HepG2 (cell line): ENCODE measurements around the gene ANO2. TPM values are rescaled to one million over a fixed set of nuclear protein-coding genes. Genes with fewer than 3 reads are reported as not detected.

Source experiments
- ATAC-seq: fragments of 200-7000 bp; cut with Tn5 transposase; 3 replicates; pipeline ENCODE4 v1.9.1; 2020; ENCODE audit warnings: mild to moderate bottlenecking, moderate library complexity
- BruUV-seq: library from RNA; stranded (reverse); fragments of 400-500 nt; replicated peaks from 2 replicates; lab custom pipeline; 2021; lab: Mats Ljungman, UMichigan
- CTCF ChIA-PET: fragments of 300-600 bp; formaldehyde crosslinking; extraction: SDS; loops from one replicate; lab custom pipeline; 2021; ENCODE audit warnings: low total read pairs, inconsistent platforms, low intra/inter-chr PET ratio; lab: Yijun Ruan, JAX
- POLR2A ChIA-PET: fragments of 350-600 bp; sonication (Branson Sonifier 250); formaldehyde crosslinking; loops from one replicate; lab custom pipeline; 2020; ENCODE audit warnings: antibody characterized with exemption, inconsistent platforms; lab: Yijun Ruan, JAX
- DNase-seq: peaks from one replicate; pipeline ENCODE4 v3.0.0-alpha.2; 2015; ENCODE audit warnings: low spot score
- FAIRE-seq: peaks from 3 replicates; lab custom pipeline; 2011; peaks lifted over from hg19 to GRCh38; lab: Jason Lieb, UNC
- H2AFZ ChIP-seq: one replicate; pipeline ENCODE4 v1.6.1; 2011; ENCODE audit warnings: low read length, inconsistent platforms
- H3K27ac ChIP-seq: fragments of 300-600 bp; 3 replicates; pipeline ENCODE4 v1.8.0; 2011; ENCODE audit warnings: mixed run types, mild to moderate bottlenecking, mixed read lengths, low read length, inconsistent platforms; ENCODE audit not compliant: insufficient read depth; ENCODE audit errors: extremely low read length
- H3K27me3 ChIP-seq, 2 experiments: fragments of 200-600 bp in 1 of 2; 2 replicates in 1 of 2; 3 replicates in 1 of 2; pipeline versions ENCODE4 v1.6.0 to v1.8.0; 2011; ENCODE audit warnings: low read length in 2 of 2, mild to moderate bottlenecking in 2 of 2, moderate library complexity in 2 of 2, inconsistent platforms in 1 of 2; ENCODE audit not compliant: insufficient read depth in 2 of 2, control insufficient read depth in 1 of 2
- H3K36me3 ChIP-seq, 2 experiments: fragments of 200-600 bp in 1 of 2; replicated peaks in 1 of 2; 2 replicates in 1 of 2; 3 replicates in 1 of 2; pipeline versions ENCODE4 v1.5.1 to v1.8.0; 2011; ENCODE audit warnings: low read length in 2 of 2, inconsistent platforms in 1 of 2; ENCODE audit not compliant: insufficient read depth in 2 of 2, control insufficient read depth in 1 of 2
- H3K4me1 ChIP-seq: 2 replicates; pipeline ENCODE4 v1.5.1; 2012; ENCODE audit warnings: low read length, inconsistent platforms; ENCODE audit not compliant: insufficient read depth
- H3K4me2 ChIP-seq: 2 replicates; pipeline ENCODE4 v1.6.0; 2011; ENCODE audit warnings: low read depth, low read length, inconsistent platforms
- H3K4me3 ChIP-seq, 3 experiments: fragments of 200-600 bp in 1 of 3; sonication (generic), shearing (Covaris generic) in 1 of 3; replicated peaks in 1 of 3; 2 replicates each; pipeline ENCODE4 v1.5.1; 2011 to 2016; ENCODE audit warnings: low read length in 3 of 3, inconsistent platforms in 2 of 3, low read depth in 2 of 3, mild to moderate bottlenecking in 2 of 3, control low read depth in 1 of 3, mixed read lengths in 1 of 3; ENCODE audit not compliant: insufficient read depth in 1 of 3
- H3K79me2 ChIP-seq: one replicate; pipeline ENCODE4 v1.6.1; 2011; ENCODE audit warnings: low read length, inconsistent platforms; ENCODE audit not compliant: insufficient read depth
- H3K9ac ChIP-seq: 2 replicates; pipeline ENCODE4 v1.6.0; 2011; ENCODE audit warnings: mild to moderate bottlenecking, low read depth, low read length, inconsistent platforms; ENCODE audit not compliant: insufficient read depth
- H3K9me3 ChIP-seq: 2 replicates; pipeline ENCODE4 v1.5.1; 2012; ENCODE audit warnings: mild to moderate bottlenecking, low read length
- H4K20me1 ChIP-seq: 2 replicates; pipeline ENCODE4 v1.6.0; 2011; ENCODE audit warnings: inconsistent platforms, mild to moderate bottlenecking, low read length, moderate library complexity; ENCODE audit not compliant: insufficient read depth
- ARNT ChIP-seq: fragments of 450-650 bp; IDR thresholded peaks from 2 replicates; pipeline ENCODE4 v1.6.1; 2017
- ATRX ChIP-seq: sonication (generic); formaldehyde crosslinking; IDR thresholded peaks from 2 replicates; pipeline ENCODE4 v1.4.0; 2020; ENCODE audit warnings: missing genetic modification reagents, borderline replicate concordance
- FIP1L1 ChIP-seq: fragments of 200-400 bp; formaldehyde crosslinking; IDR thresholded peaks from 2 replicates; pipeline ENCODE4 v1.6.1; 2018; ENCODE audit warnings: low read depth, mild to moderate bottlenecking, low read length, moderate library complexity, borderline replicate concordance; ENCODE audit not compliant: insufficient read depth
- FOSL2 ChIP-seq: sonication (generic); formaldehyde crosslinking; IDR thresholded peaks from 2 replicates; pipeline ENCODE4 v1.4.0; 2020; ENCODE audit warnings: missing genetic modification reagents
- FOXJ3 ChIP-seq: sonication (generic); formaldehyde crosslinking; IDR thresholded peaks from 2 replicates; pipeline ENCODE4 v1.4.0; 2020; ENCODE audit warnings: missing genetic modification reagents, mild to moderate bottlenecking, borderline replicate concordance
- JUNB ChIP-seq: sonication (generic); formaldehyde crosslinking; IDR thresholded peaks from 2 replicates; pipeline ENCODE4 v1.8.0; 2022; ENCODE audit warnings: missing genetic modification reagents, mild to moderate bottlenecking, borderline replicate concordance
- MIXL1 ChIP-seq: IDR thresholded peaks from 2 replicates; pipeline ENCODE4 v1.6.1; 2016
- SRSF1 ChIP-seq: fragments of 200-400 bp; formaldehyde crosslinking; optimal IDR thresholded peaks from 2 replicates; pipeline ENCODE3; 2017; ENCODE audit warnings: mild to moderate bottlenecking, low read depth, low read length, moderate library complexity
- U2AF2 ChIP-seq: fragments of 200-400 bp; formaldehyde crosslinking; IDR thresholded peaks from 2 replicates; pipeline ENCODE4 v1.6.1; 2017; ENCODE audit warnings: low read depth, mild to moderate bottlenecking, low read length
- ZBTB40 ChIP-seq, 2 experiments: fragments of 450-650 bp in 1 of 2; sonication (generic) in 1 of 2; formaldehyde crosslinking in 1 of 2; IDR thresholded peaks; 2 replicates each; pipeline versions ENCODE4 v1.6.1 to v1.8.0; 2016 to 2022; ENCODE audit warnings: antibody characterized with exemption in 1 of 2, mild to moderate bottlenecking in 1 of 2, missing genetic modification reagents in 1 of 2
- ZNF260 ChIP-seq: sonication (generic); formaldehyde crosslinking; IDR thresholded peaks from 2 replicates; pipeline ENCODE4 v1.4.0; 2020; ENCODE audit warnings: missing genetic modification reagents, low read depth, mild to moderate bottlenecking, borderline replicate concordance
- ZNF513 ChIP-seq: sonication (generic); formaldehyde crosslinking; conservative IDR thresholded peaks from 2 replicates; pipeline ENCODE4 v1.5.0; 2020; ENCODE audit warnings: missing genetic modification reagents
- ZNF615 ChIP-seq: sonication (generic); formaldehyde crosslinking; IDR thresholded peaks from 2 replicates; pipeline ENCODE4 v1.5.0; 2020; ENCODE audit warnings: mild to moderate bottlenecking, missing genetic modification reagents, borderline replicate concordance
- ZNF878 ChIP-seq: sonication (generic); formaldehyde crosslinking; IDR thresholded peaks from 2 replicates; pipeline ENCODE4 v1.8.1; 2023; ENCODE audit warnings: mild to moderate bottlenecking, missing genetic modification reagents, moderate library complexity
- WGBS: methylation state at CpG from one replicate; pipeline ENCODE4 v1.1.6; 2017; ENCODE audit warnings: low lambda C conversion rate; 5-methylcytosine and 5-hydroxymethylcytosine counted together
- in situ Hi-C: cut with HindIII; loops from 2 replicates; pipeline ENCODE4 v1.10.0; 2017; ENCODE audit warnings: low pct_unique_long_range_greater_than_20kb; ENCODE audit not compliant: extremely low pct_ligation_motif_present
- intact Hi-C: fragments of 100-400 bp; cut with micrococcal nuclease; formaldehyde crosslinking; loops from one replicate; pipeline ENCODE4 v1.10.0; 2022; ENCODE audit not compliant: unreplicated experiment
- polyA plus RNA-seq, 8 experiments: library from polyadenylated mRNA; depleted of rRNA in 3 of 8; stranded (reverse) in 7 of 8; unstranded in 1 of 8; fragments of >200 nt; fragmentation: Illumina TruSeq in 4 of 8; extraction: Trizol in 4 of 8; gene quantifications; 2 replicates each; pipeline versions ENCODE4 v1.2.1 to v1.2.3, GENCODE V29; 2011 to 2016; ENCODE audit warnings: low read depth in 4 of 8, missing spikeins in 1 of 8, mixed read lengths in 1 of 8; ENCODE audit not compliant: insufficient read depth in 1 of 8
- total RNA-seq, 5 experiments: library from RNA; depleted of rRNA; stranded (reverse); fragments of >200 nt; fragmentation: Illumina TruSeq; extraction: Trizol; gene quantifications; 2 replicates each; pipeline ENCODE4 v1.2.3, GENCODE V29; 2016; ENCODE audit warnings: low read depth in 1 of 5

Gene ANO2
- total and polyA plus RNA-seq, 2 of the 13 experiments (the other 11 are each of a cell fraction or from before 2014, with no cell fraction given) = 0.18 TPM; not detected in 1

DNA sequence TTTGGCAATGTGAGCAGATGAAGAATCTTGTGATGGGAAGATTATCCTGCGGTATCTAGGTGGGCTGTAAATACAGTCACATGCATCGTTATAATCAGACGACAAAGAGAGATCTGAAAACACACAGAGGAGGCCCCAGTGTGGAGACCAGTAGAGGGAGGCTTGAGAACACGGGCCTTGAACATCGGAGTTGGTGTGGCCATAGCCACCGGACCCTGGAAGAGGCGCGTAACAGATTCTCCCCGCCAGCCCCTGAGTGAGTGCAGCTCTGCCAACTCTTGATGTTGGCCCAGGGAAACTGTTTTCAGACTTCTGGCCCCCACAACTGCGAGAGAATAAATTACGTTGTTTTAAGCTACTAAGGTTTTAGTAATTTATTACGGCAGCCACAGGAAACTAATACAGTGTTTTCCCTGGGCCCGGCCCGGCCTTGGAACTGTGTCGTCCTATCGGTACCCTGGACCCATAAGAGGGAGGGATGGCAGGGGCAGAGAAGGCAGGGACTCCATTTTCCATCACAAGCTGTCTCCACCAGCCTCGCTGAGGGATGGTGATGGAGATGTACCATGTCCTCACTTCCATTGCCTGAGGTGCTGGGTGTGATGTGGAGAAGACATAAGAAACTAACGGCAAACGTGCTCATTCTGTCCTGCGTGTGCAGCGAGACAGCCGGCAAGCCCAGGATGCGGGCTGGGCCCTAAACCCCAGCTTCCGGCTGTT, 421.5 kb downstream of the ANO2 start:
- WGBS = 42% methylated on average over 19 of the region's 24 CpGs
- TF ChIP-seq SRSF1 (no peak), ARNT (no peak), ZNF878 (CRISPR knock-in tag) (no peak), ATRX (no peak), FOSL2 (CRISPR knock-in tag) (no peak), ZNF513 (CRISPR knock-in tag) (no peak), MIXL1 (CRISPR knock-in tag) (no peak), ZNF260 (CRISPR knock-in tag) (no peak), ZBTB40 (IDR thresholded peaks at IDR 0.05) (no peak), ZBTB40 (CRISPR knock-in tag; IDR thresholded peaks at IDR 0.05) (no peak), FIP1L1 (no peak), JUNB (CRISPR knock-in tag) (no peak), U2AF2 (no peak), ZNF615 (CRISPR knock-in tag) (no peak), FOXJ3 (CRISPR knock-in tag) (no peak)

More for the DNA sequence above, 421.5 kb downstream of the ANO2 start:
- no peak overlapping the region for H2AFZ ChIP-seq
- ChIA-PET POLR2A (no interaction called here), CTCF (no interaction called here)
- intact Hi-C loops = loop anchor here (5.0 kb wide), 1 partner anchor 1746 kb away; no protein-coding TSS in a partner anchor
- in situ Hi-C loops = no loop called here
- H3K9ac ChIP-seq = no peak overlapping the region
- no peak overlapping the region for H3K27ac ChIP-seq
- H3K4me1 ChIP-seq = no peaks in the 10 kb centered on the region
- no peak overlapping the region for H3K4me3 ChIP-seq
- H3K79me2 ChIP-seq = no peaks in the 10 kb centered on the region
- FAIRE-seq (no peak), DNase-seq (no peak), ATAC-seq (no peak)
- H3K9me3 ChIP-seq = no peaks in the 10 kb centered on the region
- H3K36me3 ChIP-seq = no peaks in the 10 kb centered on the region
- H3K4me2 ChIP-seq = no peak overlapping the region
- H3K27me3 ChIP-seq = 0 out of 5 replicates have a peak, but pooled peaks cover 0 to 3% of the 10 kb centered on the region in 2 experiments
- no peaks in the 10 kb centered on the region for H4K20me1 ChIP-seq
- BruUV-seq = no TSS peak
